ENCODE measurements around the gene GSK3B. TPM values are rescaled to one million over a fixed set of nuclear protein-coding genes. Genes with fewer than 3 reads are reported as not detected.
"Not testable (repeated sequence)": the region's sequence is repeated elsewhere in the genome, so short reads cannot be mapped to it uniquely, and the experiment has no call there.

The GSK3B gene
- total RNA-seq, 1 donor from 2014 or later: 138 TPM

DNA sequence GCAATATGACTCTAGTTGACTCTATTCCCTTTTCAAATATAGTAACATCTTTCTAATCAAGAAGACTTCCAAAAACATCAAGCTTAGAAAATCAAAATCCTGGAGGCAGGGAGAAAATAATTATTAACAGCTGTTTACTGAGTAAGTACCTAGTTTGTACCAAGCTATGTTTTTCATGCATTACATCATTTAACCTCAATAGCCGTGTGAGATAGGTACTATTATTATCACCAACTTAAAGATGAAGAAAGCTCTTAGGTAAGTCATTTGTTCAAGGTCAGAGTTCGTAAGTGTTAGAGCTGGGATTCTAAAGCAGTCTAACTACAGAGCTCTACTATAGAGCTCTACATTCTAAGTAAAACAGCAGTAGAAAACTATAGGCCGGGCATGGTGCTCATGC lies 41.6 kb downstream of the GSK3B start:
- no peak overlapping the region for H3K27ac Mint-ChIP-seq (ENCODE audit: unreplicated experiment)
- DNase-seq: no peak
- H3K4me1 Mint-ChIP-seq (ENCODE audit: low read depth, unreplicated experiment): peaks cover 19% of the 10 kb centered on the region
- H3K36me3 Mint-ChIP-seq (ENCODE audit: unreplicated experiment): peaks cover 12% of the 10 kb centered on the region
- TF ChIP-seq CTCF (IDR thresholded peaks at IDR 0.05; ENCODE audit: partially characterized antibody, unreplicated experiment): no peak
- no peaks in the 10 kb centered on the region for H3K27me3 Mint-ChIP-seq (ENCODE audit: unreplicated experiment)
- H3K9me3 Mint-ChIP-seq (ENCODE audit: unreplicated experiment): peaks cover 6% of the 10 kb centered on the region
- H3K4me3 Mint-ChIP-seq (ENCODE audit: unreplicated experiment): no peak overlapping the region

GRCh38 chr3:120052225-120052624 lies 42.0 kb downstream of the GSK3B start:
- H3K4me1 Mint-ChIP-seq (ENCODE audit: low read depth, unreplicated experiment): peaks cover 18% of the 10 kb centered on the region
- H3K9me3 Mint-ChIP-seq (ENCODE audit: unreplicated experiment): peaks cover 6% of the 10 kb centered on the region
- H3K27me3 Mint-ChIP-seq (ENCODE audit: unreplicated experiment): no peaks in the 10 kb centered on the region
- peaks cover 12% of the 10 kb centered on the region for H3K36me3 Mint-ChIP-seq (ENCODE audit: unreplicated experiment)
- no peak overlapping the region for H3K27ac Mint-ChIP-seq (ENCODE audit: unreplicated experiment)
- no peak overlapping the region for H3K4me3 Mint-ChIP-seq (ENCODE audit: unreplicated experiment)
- no peak for TF ChIP-seq CTCF (IDR thresholded peaks at IDR 0.05; ENCODE audit: partially characterized antibody, unreplicated experiment)
- no peak for DNase-seq

- Mint-ChIP-seq H3K4me1 (ENCODE audit: low read depth, unreplicated experiment) (peaks cover 18% of the 10 kb centered on the region), H3K36me3 (ENCODE audit: unreplicated experiment) (peaks cover 12% of the 10 kb centered on the region)
- not testable (repeated sequence) for H3K9me3 Mint-ChIP-seq (ENCODE audit: unreplicated experiment); H3K4me3 Mint-ChIP-seq (ENCODE audit: unreplicated experiment); H3K27me3 Mint-ChIP-seq (ENCODE audit: unreplicated experiment); H3K27ac Mint-ChIP-seq (ENCODE audit: unreplicated experiment); DNase-seq
Measured at GRCh38 chr3:120051570-120051969, 42.7 kb downstream of the GSK3B start.

- no peak for DNase-seq
- Mint-ChIP-seq H3K27ac (ENCODE audit: unreplicated experiment) (peak overlapping the region; percentile 31), H3K4me1 (ENCODE audit: low read depth, unreplicated experiment) (peaks cover 18% of the 10 kb centered on the region), H3K27me3 (ENCODE audit: unreplicated experiment) (peaks cover 2% of the 10 kb centered on the region), H3K4me3 (ENCODE audit: unreplicated experiment) (peak overlapping the region; percentile 1), H3K36me3 (ENCODE audit: unreplicated experiment) (peaks cover 20% of the 10 kb centered on the region), H3K9me3 (ENCODE audit: unreplicated experiment) (peaks cover 16% of the 10 kb centered on the region)
- no peak for TF ChIP-seq CTCF (IDR thresholded peaks at IDR 0.05; ENCODE audit: partially characterized antibody, unreplicated experiment)
Measured at GRCh38 chr3:120049881-120050539, 44.2 kb downstream of the GSK3B start.

GRCh38 chr3:120049072-120049471 lies 45.2 kb downstream of the GSK3B start:
- TF ChIP-seq CTCF (IDR thresholded peaks at IDR 0.05; ENCODE audit: partially characterized antibody, unreplicated experiment): no peak
- peaks cover 23% of the 10 kb centered on the region for H3K36me3 Mint-ChIP-seq (ENCODE audit: unreplicated experiment)
- peaks cover 2% of the 10 kb centered on the region for H3K27me3 Mint-ChIP-seq (ENCODE audit: unreplicated experiment)
- peaks cover 20% of the 10 kb centered on the region for H3K9me3 Mint-ChIP-seq (ENCODE audit: unreplicated experiment)
- no peak overlapping the region for H3K27ac Mint-ChIP-seq (ENCODE audit: unreplicated experiment)
- H3K4me1 Mint-ChIP-seq (ENCODE audit: low read depth, unreplicated experiment): peaks cover 18% of the 10 kb centered on the region
- no peak for DNase-seq
- no peak overlapping the region for H3K4me3 Mint-ChIP-seq (ENCODE audit: unreplicated experiment)

Measured in glutamatergic neuron (in vitro differentiated cells).